ENCODE data around the gene DNM3. TPM values are rescaled to one million over a fixed set of nuclear protein-coding genes. Genes with fewer than 3 reads are reported as not detected.

Gene DNM3
- total RNA-seq, 1 donor from 2014 or later: 9.6 TPM

- H3K27ac ChIP-seq: no peak overlapping the region
- no peak for TF ChIP-seq CTCF (IDR thresholded peaks at IDR 0.05)
- no peaks in the 10 kb centered on the region for H3K9me3 ChIP-seq
- no peaks in the 10 kb centered on the region for H3K27me3 ChIP-seq
- H3K4me3 ChIP-seq: no peak overlapping the region
- no peak for DNase-seq (ENCODE audit: low spot score in 2 of 2)
- intact Hi-C loops (cut with DNase I): no loop called here
- no peaks in the 10 kb centered on the region for H3K4me1 ChIP-seq
- H3K36me3 ChIP-seq: no peaks in the 10 kb centered on the region
Observed at GRCh38 chr1:172083191-172083590, 241.9 kb downstream of the DNM3 start.

GRCh38 chr1:172084876-172085275 is 243.6 kb downstream of the DNM3 start:
- intact Hi-C loops (cut with DNase I): loop anchor here (5.0 kb wide), 1 partner anchor 342 kb away; no protein-coding TSS in a partner anchor
- no peak overlapping the region for H3K27ac ChIP-seq

GRCh38 chr1:172085317-172085716 is 244.0 kb downstream of the DNM3 start:
- no peak for TF ChIP-seq CTCF (IDR thresholded peaks at IDR 0.05)
- Histone ChIP-seq H3K4me3 (no peak overlapping the region), H3K9me3 (no peaks in the 10 kb centered on the region), H3K27me3 (no peaks in the 10 kb centered on the region), H3K36me3 (no peaks in the 10 kb centered on the region), H3K27ac (no peak overlapping the region), H3K4me1 (no peaks in the 10 kb centered on the region)
- no peak for DNase-seq (ENCODE audit: low spot score in 2 of 2)
- intact Hi-C loops (cut with DNase I): loop anchor here (5.0 kb wide), 1 partner anchor 342 kb away; no protein-coding TSS in a partner anchor

More at GRCh38 chr1:172084876-172085275, 243.6 kb downstream of the DNM3 start:
- Histone ChIP-seq H3K27me3 (no peaks in the 10 kb centered on the region), H3K4me3 (no peak overlapping the region), H3K9me3 (no peaks in the 10 kb centered on the region), H3K36me3 (no peaks in the 10 kb centered on the region), H3K4me1 (no peaks in the 10 kb centered on the region)
- TF ChIP-seq CTCF (IDR thresholded peaks at IDR 0.05): no peak
- no peak for DNase-seq (ENCODE audit: low spot score in 2 of 2)

GRCh38 chr1:172086137-172086536 is 244.8 kb downstream of the DNM3 start:
- no peaks in the 10 kb centered on the region for H3K4me1 ChIP-seq
- no peak for TF ChIP-seq CTCF (IDR thresholded peaks at IDR 0.05)
- no peak for DNase-seq (ENCODE audit: low spot score in 2 of 2)
- H3K36me3 ChIP-seq: no peaks in the 10 kb centered on the region
- intact Hi-C loops (cut with DNase I): loop anchor here (5.0 kb wide), 1 partner anchor 341 kb away; no protein-coding TSS in a partner anchor
- H3K27ac ChIP-seq: no peak overlapping the region
- no peak overlapping the region for H3K4me3 ChIP-seq
- H3K27me3 ChIP-seq: no peaks in the 10 kb centered on the region
- H3K9me3 ChIP-seq: no peaks in the 10 kb centered on the region

- Histone ChIP-seq H3K4me1 (no peaks in the 10 kb centered on the region), H3K9me3 (no peaks in the 10 kb centered on the region), H3K27me3 (no peaks in the 10 kb centered on the region), H3K4me3 (no peak overlapping the region), H3K27ac (no peak overlapping the region), H3K36me3 (no peaks in the 10 kb centered on the region)
- TF ChIP-seq CTCF (IDR thresholded peaks at IDR 0.05): no peak
- intact Hi-C loops (cut with DNase I): loop anchor here (5.0 kb wide), 1 partner anchor 339 kb away; no protein-coding TSS in a partner anchor
- DNase-seq (ENCODE audit: low spot score in 2 of 2): no peak
Observed at GRCh38 chr1:172088256-172088655, 247.0 kb downstream of the DNM3 start.

All from ascending aorta (tissue), 2 donors.